ENCODE data around the gene TOX4. TPM values are rescaled to one million over a fixed set of nuclear protein-coding genes. Genes with fewer than 3 reads are reported as not detected.
A peak's percentile ranks its signal among the peaks of the same experiment; 100 is the strongest.

Gene TOX4
- total and polyA plus RNA-seq, 2 of the 8 experiments (the other 6 are each of a cell fraction or from before 2014, with no cell fraction given) = 51.5 to 58.3 TPM

DNA sequence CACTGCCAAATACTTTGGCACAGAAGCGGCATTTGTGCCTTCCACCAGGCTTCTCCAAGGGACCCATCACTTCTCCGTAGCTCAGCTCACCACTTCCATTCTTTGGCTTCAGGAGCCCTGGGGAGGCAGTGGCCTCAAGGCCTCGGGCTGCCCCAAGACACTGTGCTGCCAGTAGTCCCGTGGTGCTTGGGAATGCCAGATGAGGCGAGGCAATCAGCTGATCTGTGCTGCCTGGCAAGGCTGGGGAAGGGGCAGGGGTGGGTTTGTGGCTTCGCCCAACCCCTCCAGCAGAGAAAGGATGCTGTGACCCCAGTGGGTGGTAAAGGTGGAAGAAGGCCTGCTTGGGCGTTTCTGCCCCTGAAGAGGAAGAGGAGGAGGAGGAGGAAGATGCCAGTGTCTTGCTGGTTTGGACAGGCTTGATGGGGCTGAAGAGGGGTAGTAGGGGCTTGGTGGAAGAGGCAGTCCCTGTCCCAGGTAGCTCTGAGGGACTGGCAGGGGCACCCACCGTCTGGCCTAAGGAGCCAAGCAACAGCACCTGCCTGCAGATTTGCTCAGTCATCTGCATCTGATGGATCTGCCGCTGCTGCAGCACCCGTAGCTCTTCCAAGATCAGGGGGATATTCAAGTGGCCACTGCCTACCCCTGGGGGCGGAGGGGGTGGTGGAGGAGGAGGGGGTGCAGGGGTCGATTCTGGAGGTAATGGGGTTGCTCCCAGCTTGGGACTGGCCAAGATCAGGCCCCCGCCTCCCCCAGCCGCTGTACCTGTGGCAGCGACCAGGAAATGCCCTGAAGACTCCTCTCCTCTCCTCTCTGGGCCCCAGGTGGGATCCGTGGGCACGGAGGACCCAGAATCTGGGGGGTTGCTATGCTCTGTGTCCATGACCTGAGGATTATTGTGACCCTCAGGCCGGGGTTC, 47.8 kb downstream of the TOX4 start:
- Histone ChIP-seq H3K27ac (ENCODE audit: low read depth, low read length) (peak overlapping the region; percentile 78), H4K20me1 (replicated peaks in 1 of 2; ENCODE audit: control insufficient read depth in 1 of 2, insufficient read depth in 2 of 2, low read length in 2 of 2) (peaks cover 3 to 30% of the 10 kb centered on the region in 2 experiments), H2BK12ac (ENCODE audit: low read depth, low read length) (peak overlapping the region; percentile 92), H2AFZ (ENCODE audit: low read length) (no peak overlapping the region), H3K23ac (ENCODE audit: insufficient read length) (no peak overlapping the region), H3K14ac (ENCODE audit: insufficient read length) (peak overlapping the region; percentile 34), H3K56ac (replicated peaks; ENCODE audit: insufficient read length, low read depth, low read length) (peak overlapping the region; percentile 12), H2BK20ac (ENCODE audit: low read length) (peak overlapping the region; percentile 73; the same call in 1 of the 2 replicates), H3K9me3 (ENCODE audit: insufficient read depth in 2 of 2, low read depth in 1 of 2, low read length in 1 of 2) (no peaks in the 10 kb centered on the region), H3K27me3 (replicated peaks in 1 of 4; ENCODE audit: control insufficient read depth in 3 of 4, extremely low read depth in 1 of 4, insufficient read depth in 3 of 4, low read length in 3 of 4) (no peaks in the 10 kb centered on the region), H4K91ac (replicated peaks; ENCODE audit: insufficient read length, low read length) (no peak overlapping the region), H3K18ac (ENCODE audit: extremely low read depth, low read length) (peak overlapping the region; percentile 99), H3K79me2 (ENCODE audit: control insufficient read depth in 1 of 2, insufficient read depth in 2 of 2, low read length in 2 of 2) (peaks cover 12 to 68% of the 10 kb centered on the region in 2 experiments), H2BK15ac (ENCODE audit: low read length) (peak overlapping the region; percentile 66), H2BK5ac (ENCODE audit: low read depth, low read length) (peak overlapping the region; percentile 91; the same call in 1 of the 2 replicates), H4K5ac (ENCODE audit: insufficient read length, low read depth, low read length) (no peak overlapping the region), H3K4me2 (ENCODE audit: insufficient read depth in 1 of 2, low read depth in 2 of 2, low read length in 2 of 2) (peak overlapping the region; percentile 73 to 81), H3K23me2 (ENCODE audit: low read depth, low read length) (peaks cover 14% of the 10 kb centered on the region), H3K9ac (replicated peaks in 1 of 4; ENCODE audit: extremely low read depth in 1 of 4, low read depth in 3 of 4, low read length in 3 of 4) (peak overlapping the region in 3 of 4 experiments; percentile 46 to 82 (median 62); a peak in 4 of 7 replicates), H3K4me3 (ENCODE audit: extremely low read depth in 1 of 4, insufficient read depth in 2 of 4, low read depth in 3 of 4, low read length in 4 of 4) (peak overlapping the region; percentile 50 to 82 (median 68)), H2AK5ac (ENCODE audit: low read depth, low read length) (peak overlapping the region; percentile 82), H3K4ac (replicated peaks; ENCODE audit: insufficient read length, low read depth, low read length) (no peak overlapping the region), H2BK120ac (replicated peaks; ENCODE audit: low read depth, low read length) (no peak overlapping the region), H3K36me3 (ENCODE audit: control insufficient read depth in 2 of 4, insufficient read depth in 4 of 4, low read length in 3 of 4) (peaks cover 24 to 72% (median 38%) of the 10 kb centered on the region in 4 experiments), H3K4me1 (replicated peaks in 1 of 4; ENCODE audit: control insufficient read depth in 3 of 4, insufficient read depth in 4 of 4, low read length in 3 of 4) (peaks cover 8 to 63% (median 40%) of the 10 kb centered on the region in 4 experiments), H4K8ac (ENCODE audit: extremely low read depth, insufficient read depth, low read length) (peak overlapping the region; percentile 79), H3K79me1 (ENCODE audit: low read depth, low read length) (peaks cover 23% of the 10 kb centered on the region)
- DNase-seq (ENCODE audit: low read depth in 1 of 2, low spot score in 2 of 2) (no peak), FAIRE-seq (no peak)
- 83% methylated on average over 14 of the region's 18 CpGs; no CpG with 5 or more reads in 1 of the 2 experiments for WGBS, 2 experiments (ENCODE audit: extremely low coverage in 1 of 2, insufficient coverage in 1 of 2, insufficient read length in 1 of 2, insufficient replicate concordance in 2 of 2, low coverage in 1 of 2, low lambda C conversion rate in 2 of 2, missing lambda C conversion rate in 1 of 2)
- ChIA-PET CTCF (ENCODE audit: partially characterized antibody) (interaction anchor here (1.5 to 7.6 kb wide), 8 partner anchors 10 to 47 kb away, joined by 4 to 59 read pairs (median 6); partner anchors contain the start of genes RAB2B and TOX4), POLR2A (ENCODE audit: partially characterized antibody) (interaction anchor here (0.6 to 32.5 kb wide), 15 partner anchors 6 to 216 kb away, joined by 3 to 769 read pairs (median 7); partner anchors contain the start of genes METTL3 and SALL2)
- TF ChIP-seq EZH2 (IDR thresholded peaks at IDR 0.05; ENCODE audit: low read depth, low read length, severe bottlenecking) (no peak), SRF (IDR thresholded peaks at IDR 0.05; ENCODE audit: low read depth, low read length) (no peak), KDM5A (IDR thresholded peaks at IDR 0.05; ENCODE audit: low read length) (no peak)
